C4-2B (cell line): ENCODE data around the gene SCUBE2.
"Not testable (repeated sequence)": the region's sequence is repeated elsewhere in the genome, so short reads cannot be mapped to it uniquely, and the experiment has no call there.

Source experiments
- CTCF ChIP-seq: fragments of 450-650 bp; conservative IDR thresholded peaks from 2 replicates; pipeline ENCODE4 v1.5.1; 2017; ENCODE audit warnings: mild to moderate bottlenecking
- ZFX ChIP-seq: fragments of 450-650 bp; IDR thresholded peaks from 2 replicates; pipeline ENCODE4 v1.6.1; 2017

DNA sequence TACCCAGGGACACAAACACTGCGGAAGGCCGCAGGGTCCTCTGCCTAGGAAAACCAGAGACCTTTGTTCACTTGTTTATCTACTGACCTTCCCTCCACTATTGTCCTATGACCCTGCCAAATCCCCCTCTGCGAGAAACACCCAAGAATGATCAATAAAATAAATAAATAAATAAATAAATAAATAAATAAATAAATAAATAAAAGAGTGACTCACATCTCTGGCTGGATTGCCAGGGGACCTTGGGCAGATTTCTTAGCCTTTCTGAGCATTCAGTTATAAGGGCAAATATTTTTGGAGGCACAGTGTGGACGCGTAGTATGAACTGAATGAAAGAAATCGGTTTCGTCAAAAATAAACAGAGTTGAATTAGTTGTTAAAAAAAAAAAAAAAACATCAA is 112.0 kb downstream of the SCUBE2 start:
- not testable (repeated sequence) for TF ChIP-seq CTCF, ZFX
